ENCODE results near the gene ITGB5.
"Not testable (repeated sequence)": the region's sequence is repeated elsewhere in the genome, so short reads cannot be mapped to it uniquely, and the experiment has no call there.

The ITGB5 gene

GRCh38 chr3:124834723-124835718 lies 52.1 kb downstream of the ITGB5 start:
- peak; percentile 70 for DNase-seq

GRCh38 chr3:124833710-124834332 lies 53.3 kb downstream of the ITGB5 start:
- no peak for DNase-seq

GRCh38 chr3:124832782-124833709 lies 54.1 kb downstream of the ITGB5 start:
- no peak for DNase-seq

GRCh38 chr3:124831628-124832199 lies 55.5 kb downstream of the ITGB5 start:
- no peak for DNase-seq

- no peak for DNase-seq
These were observed 57.2 kb downstream of the ITGB5 start for GRCh38 chr3:124829819-124830554.

- DNase-seq = no peak
These were observed 57.9 kb downstream of the ITGB5 start for GRCh38 chr3:124829178-124829818.

- not testable (repeated sequence) for DNase-seq
These were observed 59.5 kb downstream of the ITGB5 start for GRCh38 chr3:124827476-124828206.

GRCh38 chr3:124826703-124827102 lies 60.5 kb downstream of the ITGB5 start:
- DNase-seq = no peak

GRCh38 chr3:124824286-124824915 lies 62.8 kb downstream of the ITGB5 start:
- no peak for DNase-seq

- DNase-seq = no peak
These were observed 63.5 kb downstream of the ITGB5 start for GRCh38 chr3:124823648-124824047.

- DNase-seq = no peak
These were observed 64.0 kb downstream of the ITGB5 start for GRCh38 chr3:124823206-124823605.

- no peak for DNase-seq
These were observed 65.8 kb downstream of the ITGB5 start for GRCh38 chr3:124821356-124821755.

GRCh38 chr3:124818398-124819091 lies 68.6 kb downstream of the ITGB5 start:
- no peak for DNase-seq

GRCh38 chr3:124817079-124817478 lies 70.1 kb downstream of the ITGB5 start:
- DNase-seq = no peak

GRCh38 chr3:124816206-124816605 lies 71.0 kb downstream of the ITGB5 start:
- no peak for DNase-seq

GRCh38 chr3:124815781-124816180 lies 71.4 kb downstream of the ITGB5 start:
- no peak for DNase-seq

GRCh38 chr3:124814620-124815421 lies 72.3 kb downstream of the ITGB5 start:
- no peak for DNase-seq

GRCh38 chr3:124813541-124813940 lies 73.6 kb downstream of the ITGB5 start:
- DNase-seq = no peak

Data from activated CD8-positive, alpha-beta memory T cell treated with anti-CD3 and anti-CD28 coated beads for 24 hours (primary cell).